Measurements from ENCODE around the gene SETBP1.

SETBP1 gene

DNA sequence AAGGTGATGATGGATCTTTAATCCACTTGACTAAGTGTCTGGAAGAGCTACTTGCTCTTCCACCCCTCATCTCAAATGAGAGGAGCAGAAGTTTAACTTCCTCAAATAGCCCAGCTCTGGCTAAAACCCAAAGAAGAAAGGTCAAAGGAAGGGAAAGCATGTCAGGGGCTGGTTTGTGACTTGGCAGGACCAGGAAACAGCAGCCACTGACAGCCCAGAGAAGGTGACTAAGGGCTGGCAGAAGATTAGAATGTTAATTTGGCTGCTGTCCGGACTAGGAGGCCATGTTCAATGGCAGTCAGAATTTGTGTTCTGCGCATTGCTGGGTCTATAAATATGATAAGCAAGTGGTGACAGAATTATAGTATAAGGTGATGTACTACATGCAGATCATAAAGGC lies 386.2 kb downstream of the SETBP1 start:
- peak; percentile 12 for DNase-seq (ENCODE audit: low spot score)

DNA sequence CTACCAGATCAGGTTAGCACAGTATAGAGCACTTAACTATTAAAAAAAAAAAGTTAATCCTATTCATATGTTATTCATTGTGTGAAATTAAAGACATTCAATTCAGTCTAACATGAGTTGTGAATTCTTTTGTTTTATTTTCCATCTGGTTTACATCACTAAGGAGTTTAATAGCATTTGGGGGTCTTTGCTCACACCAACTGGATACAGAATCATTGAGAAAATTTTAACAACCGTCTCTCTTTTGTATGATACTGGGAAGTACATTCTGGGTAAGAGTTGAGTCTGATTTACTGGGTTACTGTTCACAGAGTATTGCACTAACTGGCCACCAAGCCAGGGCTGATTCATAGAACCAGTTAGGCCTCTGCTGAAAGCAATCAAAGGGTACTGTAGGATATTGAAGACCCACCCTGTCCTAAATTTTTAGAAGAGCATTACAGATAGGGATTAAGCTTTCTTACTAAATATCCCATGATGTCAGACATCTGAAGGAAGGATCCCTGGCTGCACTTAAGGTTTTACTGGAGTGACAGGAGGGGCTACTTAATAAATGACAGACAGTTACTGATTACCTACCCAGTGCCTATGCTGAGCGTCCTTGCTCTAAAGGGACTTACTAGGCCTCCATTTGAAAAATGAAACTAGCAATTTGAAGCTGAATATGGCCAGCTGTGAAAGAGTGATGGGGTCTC lies 387.9 kb downstream of the SETBP1 start:
- DNase-seq (ENCODE audit: low spot score), result no peak

DNA sequence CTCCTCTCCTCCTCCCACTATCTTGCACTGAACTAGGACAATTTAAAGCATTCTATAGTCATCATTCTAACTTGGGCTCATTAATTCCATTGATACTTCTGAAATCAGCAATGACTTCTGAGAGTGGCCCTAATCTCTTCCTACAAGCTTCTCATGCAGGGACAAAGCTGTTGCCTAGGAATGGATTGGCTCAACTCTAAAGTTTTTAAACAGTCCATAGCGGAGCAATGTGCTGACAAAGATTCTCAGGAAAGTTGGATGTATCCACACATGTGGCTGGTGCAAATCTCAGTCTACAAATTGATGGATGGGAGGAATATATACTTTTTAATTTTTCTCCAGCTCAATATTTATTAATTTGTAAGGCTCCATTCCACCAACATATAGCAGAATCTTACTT lies 388.9 kb downstream of the SETBP1 start:
- no peak for DNase-seq (ENCODE audit: low spot score)

DNA sequence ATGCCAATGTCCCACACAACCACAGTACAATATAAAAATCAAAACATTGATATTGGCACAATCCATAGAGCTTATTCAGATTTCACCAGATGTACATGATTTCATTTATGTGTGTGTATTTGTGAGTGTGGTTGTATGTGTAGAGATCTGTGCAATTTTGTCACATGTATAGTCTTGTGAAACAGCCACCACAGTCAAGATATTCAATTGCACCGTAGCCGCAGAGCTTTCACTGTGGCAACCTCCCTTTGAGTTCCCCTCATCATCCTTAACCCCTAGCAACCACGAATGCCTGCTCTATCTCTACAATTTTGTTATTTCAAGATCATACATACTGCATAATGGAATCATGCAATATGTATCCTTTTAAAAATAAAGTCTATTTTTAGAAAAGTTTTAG lies 391.3 kb downstream of the SETBP1 start:
- DNase-seq (ENCODE audit: low spot score), result no peak

DNA sequence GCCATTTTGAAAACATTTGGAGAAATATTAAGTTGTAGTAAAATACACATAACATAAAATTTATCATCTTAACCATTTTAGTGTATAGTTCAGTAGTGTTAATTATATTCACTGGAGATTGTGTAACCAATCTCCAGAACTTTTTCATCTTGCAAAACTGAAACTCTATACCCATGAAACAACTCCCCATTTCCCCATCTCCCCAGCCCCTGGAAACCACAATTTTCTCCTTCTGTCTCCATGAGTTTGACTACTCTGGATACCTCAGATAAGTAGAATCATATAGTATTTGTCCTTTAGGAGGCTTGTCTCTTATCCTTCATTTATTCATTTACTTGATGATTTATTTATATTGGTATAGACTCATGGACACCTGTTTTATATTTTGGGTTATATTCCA lies 392.9 kb downstream of the SETBP1 start:
- DNase-seq (ENCODE audit: low spot score), result no peak

DNA sequence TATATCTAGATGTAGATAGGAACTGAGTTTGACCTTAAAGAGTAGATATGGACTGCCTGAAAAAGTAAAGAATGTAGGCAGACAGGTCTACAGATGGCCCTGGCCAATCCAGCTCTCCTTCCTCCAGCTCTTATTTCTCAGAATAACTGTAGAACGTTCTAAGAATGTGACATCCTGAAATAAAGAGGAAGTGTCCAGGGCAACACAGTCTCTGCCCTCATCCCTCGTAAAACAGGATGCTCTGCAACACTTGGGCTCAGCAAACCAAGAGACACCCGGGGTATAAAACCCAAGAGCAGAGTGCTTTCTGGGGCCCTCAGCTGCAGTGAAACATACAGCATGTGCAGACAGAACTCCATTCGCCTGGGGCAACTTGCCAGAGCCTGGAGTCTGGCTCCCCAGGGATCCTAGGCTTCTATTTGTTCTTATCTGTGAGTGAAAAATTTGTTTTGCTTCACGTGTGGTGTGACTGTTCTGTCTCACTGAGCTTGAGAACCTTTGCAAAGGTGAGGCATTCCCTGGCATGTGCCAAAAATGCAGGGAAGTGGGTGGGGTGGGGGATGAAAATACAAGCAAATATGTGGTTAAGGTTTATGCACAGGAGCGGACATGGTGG lies 401.0 kb downstream of the SETBP1 start:
- no peak for DNase-seq (ENCODE audit: low spot score)

DNA sequence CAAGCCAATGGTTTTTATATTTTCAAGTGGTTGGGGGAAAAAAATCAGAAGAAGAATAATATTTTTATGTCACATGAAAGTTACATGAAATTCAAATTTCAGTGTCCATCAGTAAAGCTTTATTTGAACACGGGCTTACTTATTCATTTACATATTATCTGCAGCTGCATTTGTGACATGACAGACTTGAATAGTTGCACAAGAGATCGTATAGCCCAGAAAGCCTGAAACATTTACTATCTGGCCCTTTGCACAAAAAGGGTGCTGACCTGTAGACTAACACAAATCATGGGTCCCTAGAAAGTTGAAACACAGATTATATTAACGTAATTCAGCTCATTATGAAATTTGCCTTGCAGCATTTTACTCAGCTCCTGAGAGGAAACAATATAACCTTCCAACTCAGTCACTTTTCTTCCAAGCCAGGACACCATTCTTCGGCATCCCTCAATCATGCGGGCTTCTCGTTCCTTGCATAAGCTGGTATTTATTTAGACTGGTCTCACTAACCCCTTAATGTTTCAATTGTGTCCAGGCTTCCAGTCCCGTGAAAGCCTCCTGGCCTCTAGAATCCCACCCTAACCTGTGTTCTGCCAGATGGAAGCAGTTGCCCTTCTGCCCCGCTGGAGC lies 402.7 kb downstream of the SETBP1 start:
- DNase-seq (ENCODE audit: low spot score), result no peak

DNA sequence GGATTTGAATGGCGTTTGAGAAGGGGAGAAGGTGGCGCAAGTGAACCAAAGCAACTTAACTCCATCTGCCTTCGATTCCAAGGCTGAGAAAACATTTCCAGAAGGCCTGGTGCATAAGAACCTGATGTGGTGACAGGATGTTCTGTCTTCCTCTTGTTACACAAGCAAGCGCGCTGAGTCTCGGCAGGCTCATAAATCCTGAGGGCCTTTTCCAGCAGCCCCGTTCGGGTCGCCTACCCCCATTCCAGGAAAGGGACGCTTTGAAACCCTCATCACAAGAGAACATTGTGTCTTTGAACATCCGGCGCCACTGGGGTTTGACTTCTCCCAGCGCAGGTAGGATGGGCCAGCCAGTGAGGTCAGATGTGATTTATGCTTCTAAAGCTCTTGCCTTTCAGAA lies 403.5 kb downstream of the SETBP1 start:
- DNase-seq (ENCODE audit: low spot score), result no peak

DNA sequence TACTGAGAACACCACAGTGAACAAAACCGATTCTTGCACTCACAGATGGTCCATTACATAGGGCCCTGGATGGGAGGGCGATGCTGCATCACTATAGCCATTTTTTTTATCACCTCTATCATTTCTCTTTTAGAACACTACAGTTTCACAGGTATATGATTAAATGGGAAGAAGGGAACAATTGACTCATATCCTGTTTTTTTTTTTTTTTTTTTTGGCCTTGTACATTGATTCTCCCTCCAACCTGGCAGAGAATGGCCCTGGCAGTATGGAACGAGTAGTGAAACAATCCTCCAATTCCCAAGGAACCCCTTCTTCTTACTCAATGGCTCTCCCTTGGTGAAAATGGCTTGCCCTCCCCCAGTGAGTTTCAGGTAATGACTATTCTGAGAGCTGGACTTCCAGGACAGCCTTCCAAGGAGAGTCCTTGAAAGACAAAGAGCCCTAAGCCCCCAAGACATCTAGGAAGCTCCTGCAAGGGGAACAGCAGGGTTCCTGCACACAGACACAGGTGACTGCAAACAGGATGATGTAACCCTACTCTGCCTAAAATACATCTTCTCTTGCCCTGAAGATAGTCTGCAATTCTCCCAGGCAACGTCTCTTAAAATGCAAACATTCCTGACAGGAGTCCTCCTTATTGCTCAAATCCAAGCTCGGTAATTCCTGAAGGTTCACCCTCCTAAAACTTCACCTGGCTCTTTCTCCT lies 405.4 kb downstream of the SETBP1 start:
- DNase-seq (ENCODE audit: low spot score), result no peak

DNA sequence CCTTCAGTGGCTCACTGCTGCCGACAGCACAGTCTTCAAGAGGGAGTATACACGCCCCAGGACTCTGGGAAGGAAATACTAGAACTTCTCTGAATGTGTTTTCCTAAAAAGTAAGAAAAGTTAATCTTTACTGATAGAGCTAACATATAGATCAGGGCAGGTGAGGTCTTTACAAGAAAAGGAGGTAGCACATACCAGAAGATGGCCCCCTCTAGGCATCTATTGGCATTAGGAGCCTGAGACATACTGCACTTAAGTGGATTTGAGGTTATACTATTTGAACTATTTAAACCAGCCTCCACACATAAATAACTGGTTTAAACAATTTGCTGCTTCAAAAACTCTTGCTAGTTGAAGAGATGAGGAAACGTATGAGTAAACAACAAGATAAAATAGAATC lies 406.1 kb downstream of the SETBP1 start:
- DNase-seq (ENCODE audit: low spot score), result no peak

DNA sequence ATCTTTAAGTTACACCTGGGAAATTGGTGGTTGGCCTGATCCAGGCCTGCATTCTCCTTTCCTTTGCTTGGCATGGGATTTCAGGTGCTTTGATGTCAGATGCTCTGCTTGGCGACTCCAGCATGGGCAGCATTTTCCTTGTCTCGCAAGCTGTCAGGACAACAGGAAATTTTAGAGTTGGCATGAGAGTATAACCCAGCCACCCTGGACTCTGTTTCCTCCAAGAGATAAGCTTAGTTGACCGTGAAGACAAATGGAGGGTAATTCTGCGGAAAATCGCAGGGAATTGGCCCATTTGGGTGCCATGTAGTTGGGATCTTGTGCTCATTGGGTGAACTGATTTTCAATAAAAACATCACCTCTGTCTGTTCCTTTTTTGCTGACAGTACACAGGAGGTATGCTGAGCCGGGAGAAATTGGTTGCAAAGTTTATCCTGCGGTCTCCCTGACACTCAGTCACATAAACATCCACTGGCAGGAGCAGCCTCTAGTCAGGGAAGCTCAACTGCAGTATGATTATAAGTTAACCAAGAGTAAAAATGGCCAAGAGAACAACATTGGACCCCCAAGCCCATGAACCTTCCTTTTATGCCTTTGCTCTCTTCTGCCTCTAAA lies 409.9 kb downstream of the SETBP1 start:
- no peak for DNase-seq (ENCODE audit: low spot score)

DNA sequence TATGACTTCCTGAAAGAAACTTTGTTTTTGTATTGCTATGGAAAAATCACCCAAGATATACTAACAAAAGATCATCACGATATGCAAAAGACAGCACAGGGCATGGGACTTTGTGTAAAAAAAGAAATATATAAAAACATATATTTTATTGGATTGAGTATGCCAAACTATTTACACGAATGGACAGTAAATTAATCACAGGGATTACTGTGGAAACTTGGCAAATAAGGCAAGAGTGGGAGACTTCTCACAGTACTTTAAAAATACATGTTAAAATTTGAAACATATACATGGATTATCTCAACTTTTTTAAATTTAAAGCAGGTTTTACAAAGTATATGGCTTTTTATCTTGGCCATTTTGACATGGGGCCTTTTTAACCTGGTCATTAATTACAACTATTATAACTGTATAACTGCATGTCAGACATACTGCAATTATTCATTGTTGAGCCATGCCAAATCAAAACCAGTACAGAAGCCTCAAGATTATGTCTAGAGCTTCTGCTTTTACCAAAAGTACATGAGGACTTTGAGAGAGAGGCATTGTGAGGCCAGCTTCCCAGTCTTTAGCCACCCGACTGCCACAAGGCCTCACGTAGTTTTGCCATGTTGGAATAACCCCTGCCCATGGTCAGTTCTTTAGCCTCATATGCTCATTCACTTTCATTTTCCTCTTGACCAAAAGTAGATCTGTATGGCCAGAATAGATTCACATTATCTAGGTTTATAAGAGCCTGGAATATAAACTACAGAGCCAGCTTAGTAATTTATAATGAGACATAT lies 419.8 kb downstream of the SETBP1 start:
- DNase-seq (ENCODE audit: low spot score), result no peak

DNA sequence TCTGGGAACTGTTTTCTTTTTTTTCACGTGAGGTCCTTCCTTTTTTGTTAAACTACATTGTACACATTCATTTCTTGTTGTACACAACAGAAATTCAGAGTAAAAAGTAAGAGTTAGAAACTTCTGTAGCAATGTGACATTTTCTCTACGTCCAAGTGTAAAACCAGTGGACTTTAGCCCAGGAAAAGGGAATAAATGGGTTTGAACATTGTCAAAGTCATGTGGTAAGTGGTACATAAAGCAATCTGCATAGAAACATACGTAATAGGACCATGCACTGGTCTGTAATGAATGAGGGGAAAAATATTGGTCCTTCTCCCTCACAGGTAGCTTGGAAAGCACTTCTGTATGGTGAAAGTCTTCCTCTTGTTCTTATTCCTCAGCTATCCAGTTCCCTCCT lies 421.4 kb downstream of the SETBP1 start:
- DNase-seq (ENCODE audit: low spot score), result no peak

DNA sequence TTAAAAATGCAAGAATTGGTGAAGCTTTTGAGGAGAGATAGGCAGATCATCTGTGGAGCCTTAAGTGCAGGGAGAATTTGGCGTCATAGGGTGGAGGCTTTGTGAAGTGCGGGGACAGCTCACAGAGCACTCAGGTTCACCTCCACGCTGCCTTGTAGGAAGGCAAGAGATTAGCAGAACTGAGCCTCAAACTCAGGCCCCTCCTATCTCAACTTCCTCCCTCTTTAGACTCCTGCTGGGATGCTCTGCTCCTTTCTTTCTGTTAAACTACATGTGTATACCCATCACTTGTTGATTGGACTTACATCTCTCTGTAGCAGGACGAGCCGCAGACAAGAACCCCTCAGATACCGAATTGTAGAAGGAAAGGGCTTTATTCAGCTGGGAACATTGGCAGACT lies 422.2 kb downstream of the SETBP1 start:
- DNase-seq (ENCODE audit: low spot score), result no peak

DNA sequence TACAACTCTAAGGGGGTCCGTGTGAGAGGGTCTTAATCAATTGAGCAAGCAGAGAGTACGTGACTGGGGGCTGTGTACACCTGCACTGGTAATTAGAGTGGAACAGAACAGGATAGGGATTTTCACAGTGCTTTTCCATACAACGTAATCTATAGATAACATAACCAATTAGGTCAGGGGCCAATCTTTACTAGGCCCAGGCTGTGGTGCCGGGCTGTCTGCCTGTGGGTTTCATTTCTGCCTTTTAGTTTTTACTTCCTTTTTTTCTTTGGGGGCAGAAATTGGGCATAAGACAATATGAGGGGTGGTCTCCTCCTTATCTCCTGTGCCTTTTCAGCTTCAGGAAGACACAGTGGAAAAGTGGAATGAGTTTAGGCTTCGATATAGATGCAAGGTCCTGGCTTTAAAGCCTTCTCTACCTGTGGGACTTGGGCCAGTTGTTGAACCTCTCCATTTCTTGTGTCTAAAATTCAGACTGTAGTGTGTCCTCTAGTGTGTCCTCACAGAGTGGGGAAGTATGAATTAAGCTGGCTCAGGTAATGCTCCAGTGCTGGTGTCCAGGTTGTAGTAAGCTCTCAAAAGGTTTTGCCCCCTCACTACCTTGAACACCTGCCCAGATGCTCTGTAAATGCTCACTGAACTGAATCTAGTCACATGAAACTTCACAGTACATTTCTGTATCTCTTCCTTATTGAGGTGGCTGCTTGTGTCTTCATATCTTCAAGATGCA lies 422.8 kb downstream of the SETBP1 start:
- no peak for DNase-seq (ENCODE audit: low spot score)

DNA sequence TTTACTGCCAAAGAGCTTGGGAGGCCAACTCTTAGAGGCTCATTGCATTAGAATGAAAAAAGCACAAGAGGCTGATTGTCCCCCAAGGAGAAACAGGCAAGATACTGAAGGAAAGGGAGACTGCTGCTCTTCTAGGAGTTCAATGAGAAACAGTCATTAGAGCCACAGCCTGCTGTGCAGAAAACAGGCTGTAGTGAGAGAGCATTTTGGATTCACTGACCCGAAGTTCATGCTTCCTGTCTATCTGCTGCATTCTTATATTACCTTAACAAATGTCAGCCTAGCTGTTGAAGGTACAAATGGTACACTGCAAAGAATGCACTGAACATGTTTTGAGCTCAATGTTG lies 423.3 kb downstream of the SETBP1 start:
- no peak for DNase-seq (ENCODE audit: low spot score)

DNA sequence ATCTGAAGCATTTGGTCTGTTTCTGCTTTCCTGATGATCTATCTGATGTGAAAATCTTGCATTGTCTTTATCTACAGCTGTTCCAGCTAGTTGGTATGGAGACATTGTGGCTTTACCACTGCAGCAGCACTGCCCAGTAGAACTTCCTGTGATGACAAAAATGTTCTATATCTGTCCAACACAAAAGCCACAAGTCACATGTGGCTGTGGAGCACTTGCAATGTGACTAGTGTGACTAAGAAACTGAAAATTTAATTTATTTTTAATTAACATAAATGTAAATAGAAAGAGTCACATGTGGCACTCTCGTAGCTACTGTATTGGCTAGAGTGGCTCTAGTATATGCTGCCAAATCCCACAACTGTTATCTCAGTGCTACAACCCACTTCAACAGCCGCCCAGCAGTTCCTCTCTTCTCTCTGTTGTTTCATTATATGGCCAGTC lies 425.7 kb downstream of the SETBP1 start:
- DNase-seq (ENCODE audit: low spot score), result peak; percentile 46

DNA sequence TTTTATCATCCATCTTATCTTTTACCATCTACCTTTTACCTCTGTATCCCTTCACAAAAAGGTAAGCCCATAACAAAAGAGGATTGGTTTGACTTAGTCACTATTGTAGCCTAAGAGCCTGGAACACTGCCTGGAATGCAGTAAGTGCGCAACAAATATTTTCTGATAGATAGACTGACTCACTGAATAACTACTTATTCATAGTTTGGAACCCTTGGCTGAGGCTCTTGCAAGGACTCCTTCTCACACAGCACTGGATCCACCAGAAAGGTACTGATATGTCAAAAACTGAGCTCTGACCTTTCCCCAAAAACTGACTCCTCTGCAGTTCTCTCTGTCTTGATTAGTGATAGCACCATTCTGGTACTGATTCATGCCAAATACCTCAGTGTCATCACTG lies 426.7 kb downstream of the SETBP1 start:
- peak; percentile 66 for DNase-seq (ENCODE audit: low spot score)

DNA sequence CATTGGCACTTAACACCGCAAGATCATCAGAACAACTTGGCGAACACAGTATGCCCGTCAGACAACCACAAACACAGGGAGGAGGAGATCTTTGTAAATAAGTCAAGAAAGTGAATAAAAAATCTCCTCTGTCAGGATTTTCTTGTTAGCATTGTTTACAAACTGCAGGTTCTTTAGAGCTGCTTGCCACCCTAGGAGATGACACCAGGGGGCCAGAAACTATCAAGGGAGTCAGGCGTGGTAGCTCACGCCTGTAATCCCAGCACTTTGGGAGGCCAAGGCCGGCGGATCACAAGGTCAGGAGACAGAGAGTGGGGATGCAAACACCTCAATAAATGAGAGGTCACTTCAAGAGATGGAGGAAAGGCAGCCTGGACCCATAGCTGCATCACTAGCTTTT lies 428.1 kb downstream of the SETBP1 start:
- DNase-seq (ENCODE audit: low spot score), result no peak

DNA sequence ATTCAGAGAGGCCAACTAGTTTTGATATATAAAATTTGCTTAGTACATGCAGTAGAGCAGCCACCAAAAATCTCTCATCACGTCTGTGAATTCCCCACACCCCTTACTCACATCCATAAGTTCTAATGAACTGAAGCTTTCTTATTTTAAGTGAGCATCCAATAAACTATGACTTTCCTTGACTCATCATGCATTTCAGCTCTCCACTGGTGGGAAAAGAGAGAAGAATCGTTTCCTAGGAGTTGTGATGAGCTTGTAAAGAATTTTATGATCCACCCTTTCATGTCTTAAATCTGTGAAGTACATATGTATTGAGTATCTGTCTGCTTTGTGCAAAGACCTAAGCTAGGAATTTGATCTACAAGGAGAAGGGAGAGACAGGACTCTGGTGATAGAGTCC lies 428.6 kb downstream of the SETBP1 start:
- no peak for DNase-seq (ENCODE audit: low spot score)

DNA sequence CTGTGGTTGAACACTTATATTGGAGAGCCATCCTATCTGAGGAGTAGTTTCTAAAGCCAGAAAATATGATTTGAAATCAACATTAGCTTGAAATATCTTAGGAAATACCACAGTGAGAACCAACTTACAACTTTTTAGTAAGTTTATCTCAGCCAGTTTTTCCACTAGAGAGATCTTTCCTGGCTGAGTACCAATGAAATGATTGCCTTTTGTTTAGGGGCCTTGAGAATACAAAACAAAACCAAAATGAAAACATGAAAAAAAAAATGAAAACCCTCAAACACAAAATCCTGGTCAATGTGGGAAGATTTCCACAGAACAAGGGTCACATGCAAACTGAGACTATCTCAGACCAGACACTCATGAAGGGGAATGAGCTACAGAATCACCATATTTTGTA lies 429.0 kb downstream of the SETBP1 start:
- DNase-seq (ENCODE audit: low spot score), result no peak

Measured in GM03348 (cell line).